ENCODE measurements around the gene RMND5A. TPM values are rescaled to one million over a fixed set of nuclear protein-coding genes. Genes with fewer than 3 reads are reported as not detected.

The RMND5A gene
- total RNA-seq, 1 donor from 2014 or later, result 28.5 TPM

GRCh38 chr2:86806059-86806857 lies 86.2 kb downstream of the RMND5A start:
- TF ChIP-seq CTCF (IDR thresholded peaks at IDR 0.05), result no peak
- ATAC-seq (no peak), DNase-seq (no peak)
- Histone ChIP-seq H3K27ac (no peak overlapping the region), H3K36me3 (no peaks in the 10 kb centered on the region), H3K4me1 (peaks cover 26% of the 10 kb centered on the region), H3K27me3 (peaks cover 35% of the 10 kb centered on the region), H3K4me3 (no peak overlapping the region), H3K9me3 (no peaks in the 10 kb centered on the region)
- intact Hi-C loops (cut with DNase I), result no loop called here

GRCh38 chr2:86807133-86807467 lies 87.0 kb downstream of the RMND5A start:
- ATAC-seq, result no peak
- H3K36me3 ChIP-seq, result no peaks in the 10 kb centered on the region
- no peak overlapping the region for H3K27ac ChIP-seq
- peaks cover 26% of the 10 kb centered on the region for H3K4me1 ChIP-seq
- H3K4me3 ChIP-seq, result peak overlapping the region; percentile 44
- no peaks in the 10 kb centered on the region for H3K9me3 ChIP-seq
- DNase-seq, result no peak
- intact Hi-C loops (cut with DNase I), result no loop called here
- no peak for TF ChIP-seq CTCF (IDR thresholded peaks at IDR 0.05)
- peaks cover 42% of the 10 kb centered on the region for H3K27me3 ChIP-seq

GRCh38 chr2:86807468-86808275 lies 87.6 kb downstream of the RMND5A start:
- intact Hi-C loops (cut with DNase I), result no loop called here
- DNase-seq (peak; percentile 74), ATAC-seq (peak; percentile 66)
- Histone ChIP-seq H3K4me1 (peaks cover 26% of the 10 kb centered on the region), H3K27me3 (peaks cover 48% of the 10 kb centered on the region), H3K9me3 (no peaks in the 10 kb centered on the region), H3K4me3 (peak overlapping the region; percentile 44), H3K36me3 (no peaks in the 10 kb centered on the region), H3K27ac (no peak overlapping the region)
- no peak for TF ChIP-seq CTCF (IDR thresholded peaks at IDR 0.05)

GRCh38 chr2:86808315-86809161 lies 88.4 kb downstream of the RMND5A start:
- peaks cover 26% of the 10 kb centered on the region for H3K4me1 ChIP-seq
- no peaks in the 10 kb centered on the region for H3K9me3 ChIP-seq
- no peak overlapping the region for H3K27ac ChIP-seq
- intact Hi-C loops (cut with DNase I), result no loop called here
- DNase-seq, result peak; percentile 92
- peaks cover 51% of the 10 kb centered on the region for H3K27me3 ChIP-seq
- ATAC-seq, result peak; percentile 98
- no peaks in the 10 kb centered on the region for H3K36me3 ChIP-seq
- peak overlapping the region; percentile 44 for H3K4me3 ChIP-seq
- peak; percentile 83 for TF ChIP-seq CTCF (IDR thresholded peaks at IDR 0.05)

GRCh38 chr2:86809481-86810121 lies 89.5 kb downstream of the RMND5A start:
- ATAC-seq, result no peak
- no peaks in the 10 kb centered on the region for H3K36me3 ChIP-seq
- peaks cover 26% of the 10 kb centered on the region for H3K4me1 ChIP-seq
- no peaks in the 10 kb centered on the region for H3K9me3 ChIP-seq
- H3K4me3 ChIP-seq, result peak overlapping the region; percentile 10
- intact Hi-C loops (cut with DNase I), result no loop called here
- H3K27me3 ChIP-seq, result peaks cover 55% of the 10 kb centered on the region
- TF ChIP-seq CTCF (IDR thresholded peaks at IDR 0.05), result no peak
- H3K27ac ChIP-seq, result no peak overlapping the region
- DNase-seq, result no peak

All from upper lobe of right lung (tissue), 1 donor.